Measurements from ENCODE around the gene SNRPF. TPM values are rescaled to one million over a fixed set of nuclear protein-coding genes. Genes with fewer than 3 reads are reported as not detected.
A peak's percentile ranks its signal among the peaks of the same experiment; 100 is the strongest.

SNRPF gene
- total RNA-seq, 4 donors from 2014 or later: 6.6 to 12.9 (median 8.6) TPM

GRCh38 chr12:95820096-95820703, 38.6 kb upstream of the SNRPF start:
- no peaks in the 10 kb centered on the region for H3K9me3 ChIP-seq
- TF ChIP-seq CTCF (IDR thresholded peaks at IDR 0.05): peak; percentile 31 to 61 (median 35)
- TF ChIP-seq EP300 (IDR thresholded peaks at IDR 0.05): peak in 1 of 2 donors; percentile 33
- TF ChIP-seq POLR2A (IDR thresholded peaks at IDR 0.05): no peak
- peak in 1 of 2 donors; percentile 67 for DNase-seq (ENCODE audit: low spot score in 2 of 2)
- 0% methylated on average over 1 of the region's 1 CpG for WGBS, 2 donors
- no peaks in the 10 kb centered on the region for H3K27me3 ChIP-seq
- no peak overlapping the region for H3K4me3 ChIP-seq
- no peak overlapping the region for H3K27ac ChIP-seq
- H3K36me3 ChIP-seq: no peaks in the 10 kb centered on the region
- H3K4me1 ChIP-seq: no peaks in the 10 kb centered on the region

GRCh38 chr12:95829395-95829794, 29.4 kb upstream of the SNRPF start:
- DNase-seq (ENCODE audit: low spot score in 2 of 2): no peak
- H3K4me3 ChIP-seq: no peak overlapping the region
- H3K36me3 ChIP-seq: no peaks in the 10 kb centered on the region
- TF ChIP-seq POLR2A (IDR thresholded peaks at IDR 0.05): no peak
- TF ChIP-seq CTCF (IDR thresholded peaks at IDR 0.05): no peak
- TF ChIP-seq EP300 (IDR thresholded peaks at IDR 0.05): no peak
- no peaks in the 10 kb centered on the region for H3K27me3 ChIP-seq
- no peak overlapping the region for H3K27ac ChIP-seq
- no peaks in the 10 kb centered on the region for H3K4me1 ChIP-seq
- no peaks in the 10 kb centered on the region for H3K9me3 ChIP-seq

GRCh38 chr12:95830335-95831089, 28.2 kb upstream of the SNRPF start:
- DNase-seq (ENCODE audit: low spot score in 2 of 2): no peak
- no peak overlapping the region for H3K27ac ChIP-seq
- TF ChIP-seq EP300 (IDR thresholded peaks at IDR 0.05): no peak
- no peak for TF ChIP-seq POLR2A (IDR thresholded peaks at IDR 0.05)
- TF ChIP-seq CTCF (IDR thresholded peaks at IDR 0.05): no peak

GRCh38 chr12:95834572-95834971, 24.2 kb upstream of the SNRPF start:
- H3K27ac ChIP-seq: no peak overlapping the region
- TF ChIP-seq POLR2A (IDR thresholded peaks at IDR 0.05) (no peak), EP300 (IDR thresholded peaks at IDR 0.05) (no peak), CTCF (IDR thresholded peaks at IDR 0.05) (no peak)
- H3K4me1 ChIP-seq: peaks cover 0 to 16% (median 0%) of the 10 kb centered on the region in 4 donors
- 79 to 95% methylated on average over 1 of the region's 1 CpG for WGBS, 2 donors
- no peaks in the 10 kb centered on the region for H3K27me3 ChIP-seq
- no peak overlapping the region for H3K4me3 ChIP-seq
- H3K36me3 ChIP-seq: no peaks in the 10 kb centered on the region
- H3K9me3 ChIP-seq: no peaks in the 10 kb centered on the region
- DNase-seq (ENCODE audit: low spot score in 2 of 2): no peak

More at GRCh38 chr12:95830335-95831089, 28.2 kb upstream of the SNRPF start:
- no peaks in the 10 kb centered on the region for H3K36me3 ChIP-seq
- no peaks in the 10 kb centered on the region for H3K9me3 ChIP-seq
- no peaks in the 10 kb centered on the region for H3K27me3 ChIP-seq
- 75 to 78% methylated on average over 2 of the region's 2 CpGs for WGBS, 2 donors
- no peaks in the 10 kb centered on the region for H3K4me1 ChIP-seq
- no peak overlapping the region for H3K4me3 ChIP-seq

- 8 to 9% methylated on average over 3 of the region's 3 CpGs for WGBS, 2 donors
- H3K36me3 ChIP-seq: no peaks in the 10 kb centered on the region
- peaks cover 0 to 16% (median 0%) of the 10 kb centered on the region in 4 donors for H3K4me1 ChIP-seq
- no peaks in the 10 kb centered on the region for H3K27me3 ChIP-seq
- no peak for DNase-seq (ENCODE audit: low spot score in 2 of 2)
- TF ChIP-seq EP300 (IDR thresholded peaks at IDR 0.05): no peak
- TF ChIP-seq CTCF (IDR thresholded peaks at IDR 0.05): no peak
- no peak for TF ChIP-seq POLR2A (IDR thresholded peaks at IDR 0.05)
- no peaks in the 10 kb centered on the region for H3K9me3 ChIP-seq
- no peak overlapping the region for H3K4me3 ChIP-seq
- peak overlapping the region in 1 of 4 donors; percentile 40 for H3K27ac ChIP-seq
Observed at GRCh38 chr12:95836185-95836609, 22.6 kb upstream of the SNRPF start.
